ENCODE measurements around the gene AKR1C1. TPM values are rescaled to one million over a fixed set of nuclear protein-coding genes. Genes with fewer than 3 reads are reported as not detected.
"Not testable (repeated sequence)": the region's sequence is repeated elsewhere in the genome, so short reads cannot be mapped to it uniquely, and the experiment has no call there.

Gene AKR1C1
- total and polyA plus RNA-seq, 2 of the 13 experiments (the other 11 are each of a cell fraction or from before 2014, with no cell fraction given) = 948 to 2,238 TPM

DNA sequence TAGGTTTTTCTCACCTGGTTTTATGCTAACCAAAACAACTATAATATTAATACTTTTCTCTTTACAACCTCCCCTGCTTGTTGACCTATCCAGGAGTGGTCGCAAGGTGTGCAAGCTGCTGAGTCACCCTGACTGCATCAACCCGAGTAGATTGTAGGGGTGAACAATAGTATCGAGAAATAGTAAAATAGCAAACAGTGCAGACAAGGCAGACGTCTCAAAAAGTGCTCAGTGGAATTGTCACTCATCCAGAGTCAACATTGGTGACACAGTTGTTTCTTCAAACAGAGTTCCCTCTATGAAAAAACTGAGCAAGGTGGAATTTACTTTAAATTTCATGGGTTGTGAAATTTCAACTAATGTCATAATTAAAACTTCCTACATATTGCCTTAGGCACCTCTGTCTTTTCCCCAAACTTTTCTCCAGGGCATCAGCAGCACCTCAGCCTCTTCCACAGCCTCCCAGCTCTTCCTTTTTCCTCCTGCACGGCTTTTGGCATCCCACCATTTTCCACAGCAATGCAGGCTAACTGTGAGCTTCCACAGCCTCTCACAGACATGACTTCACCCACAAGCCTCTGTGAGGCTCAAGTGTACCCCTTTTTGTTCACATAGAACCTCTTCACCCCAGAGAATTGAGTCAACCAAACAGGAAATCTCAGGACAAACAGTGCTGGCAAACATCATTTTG lies 6.1 kb upstream of the AKR1C1 start (continued):
- not testable (repeated sequence) for TF ChIP-seq SOX6 (IDR thresholded peaks at IDR 0.05)
- peak; percentile 58; the same call in 1 of the 2 replicates for TF ChIP-seq SOX6 (CRISPR knock-in tag; IDR thresholded peaks at IDR 0.05)

DNA sequence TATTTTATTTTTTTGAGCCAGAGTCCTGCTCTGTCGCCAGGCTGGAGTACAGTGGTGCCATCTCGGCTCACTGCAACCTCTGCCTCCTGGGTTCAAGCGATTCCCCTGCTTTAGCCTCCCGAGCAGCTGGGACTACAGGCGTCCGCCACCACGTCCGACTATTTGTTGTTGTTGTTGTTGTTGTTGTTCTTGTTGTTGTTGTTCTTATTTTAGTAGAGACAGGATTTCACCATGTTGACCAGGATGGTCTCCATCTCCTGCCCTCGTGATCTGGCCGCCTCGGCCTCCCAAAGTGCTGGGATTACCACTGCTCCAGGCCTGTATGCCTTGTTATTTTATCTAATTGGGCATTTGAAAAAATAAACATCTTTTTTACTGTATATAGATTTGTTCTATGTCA lies 1.7 kb upstream of the AKR1C1 start:
- TF ChIP-seq FOXP1 (IDR thresholded peaks at IDR 0.05) = peak; percentile 72; the same call in 1 of the 2 replicates
- not testable (repeated sequence) for TF ChIP-seq FOXP1 (CRISPR knock-in tag; IDR thresholded peaks at IDR 0.05)
- 97% methylated on average over 11 of the region's 11 CpGs for WGBS (ENCODE audit: low lambda C conversion rate)

DNA sequence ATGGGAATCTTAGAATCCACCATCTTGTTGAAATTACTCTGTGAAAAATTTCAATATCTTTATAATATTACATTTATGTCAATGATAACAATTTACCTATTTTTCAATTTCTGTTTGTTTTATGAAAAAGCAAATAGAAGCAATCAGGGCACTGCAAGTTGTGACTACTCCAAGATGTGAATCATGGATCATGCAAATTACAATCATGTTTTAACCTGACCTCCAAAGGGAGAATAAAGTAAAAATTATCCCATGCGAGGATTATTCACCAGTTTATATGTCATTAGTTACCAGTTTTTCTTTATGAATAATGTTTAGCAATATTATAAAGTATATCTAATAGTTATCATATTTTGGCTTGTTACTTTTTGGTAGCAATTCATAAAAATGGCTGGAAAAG lies 907 bp upstream of the AKR1C1 start:
- DNase-seq (ENCODE audit: low spot score); H3K9me3 ChIP-seq (ENCODE audit: low read length); H3K27me3 ChIP-seq (ENCODE audit: control insufficient read depth in 1 of 2, insufficient read depth in 2 of 2, low read length in 2 of 2); POLR2A ChIA-PET; H3K9ac ChIP-seq (ENCODE audit: insufficient read depth, low read depth, low read length); H2AFZ ChIP-seq (ENCODE audit: low read length); H3K36me3 ChIP-seq (replicated peaks in 1 of 2; ENCODE audit: control insufficient read depth in 1 of 2, insufficient read depth in 2 of 2, low read length in 2 of 2); in situ Hi-C loops (cut with HindIII; ENCODE audit: extremely low pct_ligation_motif_present, low pct_unique_long_range_greater_than_20kb); ATAC-seq; H3K4me3 ChIP-seq (replicated peaks in 1 of 3; ENCODE audit: insufficient read depth in 1 of 3, low read depth in 2 of 3, low read length in 3 of 3); BruUV-seq (replicated peaks); H3K4me2 ChIP-seq (ENCODE audit: low read depth, low read length); CTCF ChIA-PET (ENCODE audit: low intra/inter-chr PET ratio, low total read pairs); intact Hi-C loops (cut with micrococcal nuclease; ENCODE audit: unreplicated experiment); H3K27ac ChIP-seq (ENCODE audit: extremely low read length, insufficient read depth, low read length); FAIRE-seq: not testable (repeated sequence)
- Histone ChIP-seq H3K79me2 (ENCODE audit: insufficient read depth, low read length) (peaks cover 38% of the 10 kb centered on the region), H3K4me1 (ENCODE audit: insufficient read depth, low read length) (peaks cover 29% of the 10 kb centered on the region), H4K20me1 (ENCODE audit: insufficient read depth, low read length) (peaks cover 16% of the 10 kb centered on the region; the same call in 1 of the 2 replicates)
- WGBS (ENCODE audit: low lambda C conversion rate) = 75% methylated on average over 1 of the region's 1 CpG

More for the DNA sequence above, 1.7 kb upstream of the AKR1C1 start:
- DNase-seq (ENCODE audit: low spot score); H3K4me2 ChIP-seq (ENCODE audit: low read depth, low read length); ATAC-seq; POLR2A ChIA-PET; H3K9me3 ChIP-seq (ENCODE audit: low read length); BruUV-seq (replicated peaks); H3K36me3 ChIP-seq (replicated peaks in 1 of 2; ENCODE audit: control insufficient read depth in 1 of 2, insufficient read depth in 2 of 2, low read length in 2 of 2); H3K27ac ChIP-seq (ENCODE audit: extremely low read length, insufficient read depth, low read length); H3K27me3 ChIP-seq (ENCODE audit: control insufficient read depth in 1 of 2, insufficient read depth in 2 of 2, low read length in 2 of 2); in situ Hi-C loops (cut with HindIII; ENCODE audit: extremely low pct_ligation_motif_present, low pct_unique_long_range_greater_than_20kb); H2AFZ ChIP-seq (ENCODE audit: low read length); FAIRE-seq; intact Hi-C loops (cut with micrococcal nuclease; ENCODE audit: unreplicated experiment); H3K4me3 ChIP-seq (replicated peaks in 1 of 3; ENCODE audit: insufficient read depth in 1 of 3, low read depth in 2 of 3, low read length in 3 of 3); H3K9ac ChIP-seq (ENCODE audit: insufficient read depth, low read depth, low read length): not testable (repeated sequence)
- Histone ChIP-seq H4K20me1 (ENCODE audit: insufficient read depth, low read length) (peaks cover 16% of the 10 kb centered on the region; the same call in 1 of the 2 replicates), H3K79me2 (ENCODE audit: insufficient read depth, low read length) (peaks cover 32% of the 10 kb centered on the region), H3K4me1 (ENCODE audit: insufficient read depth, low read length) (peaks cover 29% of the 10 kb centered on the region)
- CTCF ChIA-PET (ENCODE audit: low intra/inter-chr PET ratio, low total read pairs) = interaction anchor here (1.1 kb wide), 1 partner anchor 112 kb away, joined by 3 read pairs; no protein-coding TSS in a partner anchor

All from HepG2 (cell line).